GM21381 (cell line): Measurements from ENCODE around the gene SLC19A2.
"Not testable (repeated sequence)": the region's sequence is repeated elsewhere in the genome, so short reads cannot be mapped to it uniquely, and the experiment has no call there.

ENCODE experiments used
- ATAC-seq: cut with Tn5 transposase; IDR thresholded peaks from one replicate; pipeline ENCODE4 v1.9.1; 2021; ENCODE audit warnings: mild to moderate bottlenecking, moderate library complexity; ENCODE audit not compliant: unreplicated experiment

The SLC19A2 gene, protein sequence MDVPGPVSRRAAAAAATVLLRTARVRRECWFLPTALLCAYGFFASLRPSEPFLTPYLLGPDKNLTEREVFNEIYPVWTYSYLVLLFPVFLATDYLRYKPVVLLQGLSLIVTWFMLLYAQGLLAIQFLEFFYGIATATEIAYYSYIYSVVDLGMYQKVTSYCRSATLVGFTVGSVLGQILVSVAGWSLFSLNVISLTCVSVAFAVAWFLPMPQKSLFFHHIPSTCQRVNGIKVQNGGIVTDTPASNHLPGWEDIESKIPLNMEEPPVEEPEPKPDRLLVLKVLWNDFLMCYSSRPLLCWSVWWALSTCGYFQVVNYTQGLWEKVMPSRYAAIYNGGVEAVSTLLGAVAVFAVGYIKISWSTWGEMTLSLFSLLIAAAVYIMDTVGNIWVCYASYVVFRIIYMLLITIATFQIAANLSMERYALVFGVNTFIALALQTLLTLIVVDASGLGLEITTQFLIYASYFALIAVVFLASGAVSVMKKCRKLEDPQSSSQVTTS

GRCh38 chr1:169485431-169486280 is at the start of gene SLC19A2:
Gene SLC19A2, minus strand, starts transcription at chr1:169485944. Its CDS starts 178 bp downstream, at chr1:169485766.
- ATAC-seq = peak; percentile 99

DNA sequence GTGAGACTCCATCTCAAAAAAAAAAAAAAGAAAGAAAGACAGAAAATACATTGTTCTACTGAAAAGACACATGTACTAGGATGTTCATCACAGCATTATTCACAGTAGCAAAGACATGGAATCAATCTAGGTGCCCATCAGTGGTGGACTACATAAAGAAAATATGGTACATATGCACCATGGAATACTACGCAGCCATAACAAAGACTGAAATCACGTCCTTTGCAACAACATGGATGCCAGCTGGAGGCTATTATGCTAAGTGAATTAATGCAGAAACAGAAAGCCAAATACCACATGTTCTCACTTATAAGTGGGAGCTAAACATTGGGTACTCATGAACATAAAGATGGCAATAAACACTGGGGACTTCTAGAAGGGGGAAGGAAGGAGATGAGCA is 48.9 kb upstream of the SLC19A2 start:
- no peak for ATAC-seq

DNA sequence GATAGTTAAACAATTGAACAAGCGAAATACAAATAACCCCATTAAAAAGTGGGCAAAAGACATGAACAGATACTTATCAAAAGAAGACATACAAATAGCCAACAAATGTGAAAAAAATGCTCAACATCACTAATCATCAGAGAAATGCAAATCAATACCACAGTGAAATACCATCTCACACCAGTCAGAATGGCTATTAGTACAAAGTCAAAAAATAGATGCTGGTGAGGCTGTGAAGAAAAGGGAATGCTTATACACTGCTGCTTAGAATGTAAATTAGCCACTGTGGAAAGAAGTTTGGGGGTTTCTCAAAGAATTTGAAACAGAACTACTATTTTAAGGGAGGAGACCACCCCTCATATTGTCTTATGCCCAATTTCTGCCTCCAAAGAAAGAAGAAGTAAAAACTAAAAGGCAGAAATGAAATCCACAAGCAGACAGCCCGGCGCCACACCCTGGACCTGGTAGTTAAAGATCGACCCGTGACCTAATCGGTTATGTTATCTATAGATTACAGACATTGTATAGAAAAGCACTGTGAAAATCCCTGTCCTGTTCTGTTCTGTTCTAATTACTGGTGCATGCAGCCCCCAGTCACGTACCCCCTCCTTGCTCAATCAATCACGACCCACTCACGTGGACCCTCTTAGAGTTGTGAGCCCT is 47.9 kb upstream of the SLC19A2 start:
- ATAC-seq = not testable (repeated sequence)

- no peak for ATAC-seq
These were observed 44.7 kb upstream of the SLC19A2 start for GRCh38 chr1:169530448-169530847.

GRCh38 chr1:169529068-169529642 is 43.4 kb upstream of the SLC19A2 start:
- ATAC-seq = no peak

DNA sequence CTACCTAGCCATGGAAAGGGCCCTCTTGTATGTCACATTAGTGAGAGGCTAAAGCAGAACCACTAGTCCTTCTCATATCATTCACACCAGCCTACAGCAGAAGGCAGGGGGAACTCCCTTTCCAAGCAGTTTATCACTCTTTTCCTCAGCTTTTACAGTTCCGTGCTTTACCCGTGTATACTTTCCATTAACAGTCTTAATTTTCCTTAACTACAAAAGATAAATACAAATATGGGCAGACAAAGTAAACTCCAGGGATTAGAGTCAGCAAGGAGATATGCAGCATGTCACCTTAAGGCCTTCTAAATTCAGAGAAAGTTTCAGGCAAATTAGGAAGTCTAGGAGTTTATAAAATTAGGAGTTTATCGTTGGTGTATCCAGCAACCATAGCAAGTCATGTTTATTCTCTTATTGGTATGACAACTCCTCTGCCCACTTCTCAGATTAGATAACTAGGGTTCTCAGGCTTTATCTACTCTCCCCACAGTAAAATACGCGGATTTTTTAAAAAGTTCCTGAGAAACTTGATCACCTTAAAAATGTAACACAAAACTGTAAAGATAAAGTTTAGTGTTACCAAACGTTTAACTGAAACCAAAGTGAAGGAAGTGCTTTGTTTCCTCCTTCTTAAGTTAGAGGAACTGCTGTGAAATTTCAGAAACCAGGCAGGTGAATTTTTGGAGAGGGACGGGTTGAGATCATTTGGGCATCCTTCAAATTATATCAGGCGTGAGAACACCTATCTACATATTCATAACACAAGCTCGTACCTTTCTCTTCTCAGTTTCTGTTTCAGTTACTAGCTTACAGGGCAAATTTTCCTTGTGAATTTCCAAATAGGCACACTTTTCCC is 42.7 kb upstream of the SLC19A2 start:
- no peak for ATAC-seq

DNA sequence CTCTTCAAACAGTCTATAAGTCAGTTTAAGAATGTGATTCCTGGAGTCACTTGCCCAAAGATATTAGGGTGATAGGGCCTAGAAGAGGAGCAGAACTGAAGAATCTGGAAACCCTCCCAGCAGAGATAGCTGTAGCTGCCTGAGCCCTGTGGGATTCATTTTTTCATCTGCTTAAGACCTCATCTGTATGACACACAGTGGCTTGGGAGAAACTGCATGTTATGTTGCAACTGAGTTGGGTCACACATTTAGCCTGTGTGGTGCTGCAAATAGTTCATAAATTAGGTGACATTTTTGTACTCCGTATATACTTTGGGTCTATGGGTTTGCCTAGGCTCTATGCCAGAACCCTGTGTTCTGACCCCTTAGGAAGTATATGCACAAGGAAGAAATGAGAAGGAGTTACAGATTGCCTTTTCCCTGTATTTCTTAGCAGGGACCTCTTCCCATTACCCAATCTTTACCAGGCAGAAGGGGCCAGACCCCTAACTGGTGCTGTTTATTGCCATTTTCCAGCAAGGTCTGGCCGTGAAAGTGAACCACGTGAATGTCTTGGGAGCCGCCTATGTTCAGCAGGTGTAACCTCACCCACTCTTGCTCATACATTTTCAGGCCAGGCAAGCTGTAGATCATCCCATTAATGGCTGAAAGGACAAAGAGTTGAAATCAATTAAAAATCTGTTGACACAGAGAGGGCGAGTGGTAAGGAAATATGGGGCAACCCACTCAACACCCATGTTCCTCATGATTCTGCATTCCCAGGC is 41.9 kb upstream of the SLC19A2 start:
- ATAC-seq = no peak

GRCh38 chr1:169527001-169527400 is 41.3 kb upstream of the SLC19A2 start:
- no peak for ATAC-seq

GRCh38 chr1:169526120-169526832 is 40.5 kb upstream of the SLC19A2 start:
- no peak for ATAC-seq

DNA sequence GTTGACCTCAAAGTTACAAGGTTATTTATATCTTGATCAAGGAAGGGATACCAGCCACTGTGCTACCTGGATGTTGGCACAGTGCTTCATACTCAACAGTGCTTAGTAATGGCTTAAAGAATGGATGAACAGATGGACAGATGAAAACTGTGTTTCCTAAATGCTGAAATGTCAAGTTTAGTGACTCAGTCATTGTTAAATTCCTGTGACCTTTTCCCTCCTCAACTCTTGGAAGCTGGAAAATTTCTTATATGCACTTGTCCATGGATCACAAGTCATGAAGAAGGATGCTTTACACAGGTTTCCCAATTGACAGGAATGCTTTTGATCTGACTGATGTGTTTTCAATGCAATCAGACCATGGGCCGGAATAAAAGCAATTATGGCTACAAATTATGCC is 39.6 kb upstream of the SLC19A2 start:
- no peak for ATAC-seq

GRCh38 chr1:169523904-169524303 is 38.2 kb upstream of the SLC19A2 start:
- no peak for ATAC-seq

- ATAC-seq = no peak
These were observed 35.5 kb upstream of the SLC19A2 start for GRCh38 chr1:169521226-169521625.

GRCh38 chr1:169517558-169518186 is 31.9 kb upstream of the SLC19A2 start:
- ATAC-seq = no peak

GRCh38 chr1:169515641-169516040 is 29.9 kb upstream of the SLC19A2 start:
- no peak for ATAC-seq

- ATAC-seq = no peak
These were observed 29.0 kb upstream of the SLC19A2 start for GRCh38 chr1:169514566-169515270.

DNA sequence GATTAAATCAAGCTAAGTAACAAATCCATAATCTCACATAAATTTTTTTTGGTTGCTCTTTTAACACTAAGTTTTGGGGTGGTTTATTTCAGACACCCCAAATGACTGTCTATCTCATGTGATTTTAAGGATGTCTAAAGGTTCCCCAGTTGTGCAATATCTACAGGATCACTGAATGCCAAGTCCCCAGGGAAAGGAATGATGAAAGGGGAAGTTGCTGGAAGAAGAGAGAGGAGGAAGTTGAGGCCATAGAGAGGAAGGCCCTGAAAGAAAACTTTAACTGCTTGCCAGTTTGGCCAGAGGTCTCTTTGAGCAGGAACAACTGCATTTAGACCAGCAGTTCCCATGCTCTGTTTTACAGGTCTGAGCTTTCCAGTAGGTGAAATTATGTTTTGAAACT is 27.5 kb upstream of the SLC19A2 start:
- no peak for ATAC-seq

GRCh38 chr1:169511316-169512005 is 25.7 kb upstream of the SLC19A2 start:
- ATAC-seq = no peak
